Smooth muscle cell (in vitro differentiated cells): ENCODE results near the gene ROR2. TPM values are rescaled to one million over a fixed set of nuclear protein-coding genes. Genes with fewer than 3 reads are reported as not detected.

ENCODE experiments used
- DNase-seq: peaks from one replicate; lab custom pipeline; 2025; ENCODE audit not compliant: unreplicated experiment; lab: John Stamatoyannopoulos, UW
- H2AFZ ChIP-seq: fragments of 200-600 bp; sonication (generic); 2 replicates; pipeline ENCODE4 v1.6.0; 2016; ENCODE audit warnings: antibody characterized with exemption, low read depth, mild to moderate bottlenecking
- H3F3A ChIP-seq: fragments of 200-600 bp; sonication (generic); 2 replicates; pipeline ENCODE4 v1.6.0; 2017; ENCODE audit warnings: antibody characterized with exemption, low read depth
- H3K27ac ChIP-seq: fragments of 200-600 bp; sonication (generic); 2 replicates; pipeline ENCODE4 v1.5.1; 2016; ENCODE audit warnings: low read depth, mild to moderate bottlenecking
- H3K27me3 ChIP-seq: fragments of 200-600 bp; sonication (generic); 2 replicates; pipeline ENCODE4 v1.6.1; 2016; ENCODE audit warnings: low read depth, mild to moderate bottlenecking
- H3K36me3 ChIP-seq: fragments of 200-600 bp; sonication (generic); 2 replicates; pipeline ENCODE4 v1.5.1; 2016; ENCODE audit warnings: low read depth
- H3K4me1 ChIP-seq: fragments of 200-600 bp; sonication (generic); 2 replicates; pipeline ENCODE4 v1.5.1; 2016; ENCODE audit warnings: low read depth
- H3K4me2 ChIP-seq: fragments of 200-600 bp; sonication (generic); 2 replicates; pipeline ENCODE4 v1.6.0; 2016; ENCODE audit warnings: mild to moderate bottlenecking
- H3K4me3 ChIP-seq: fragments of 200-600 bp; sonication (generic); 2 replicates; pipeline ENCODE4 v1.5.1; 2016; ENCODE audit warnings: mild to moderate bottlenecking
- H3K79me2 ChIP-seq: fragments of 200-600 bp; sonication (generic); 2 replicates; pipeline ENCODE4 v1.6.0; 2016; ENCODE audit warnings: low read depth, mild to moderate bottlenecking
- H3K9ac ChIP-seq: fragments of 200-600 bp; sonication (generic); 2 replicates; pipeline ENCODE4 v1.6.0; 2016; ENCODE audit warnings: low read depth
- H3K9me3 ChIP-seq: fragments of 200-600 bp; sonication (generic); replicated peaks from 2 replicates; pipeline ENCODE4 v1.5.1; 2016; ENCODE audit warnings: low read depth
- H4K20me1 ChIP-seq: fragments of 200-600 bp; sonication (generic); 2 replicates; pipeline ENCODE4 v1.6.0; 2016; ENCODE audit warnings: low read depth
- WGBS: methylation state at CpG from one replicate; pipeline ENCODE4 v1.1.7; 2016; ENCODE audit warnings: low lambda C conversion rate; 5-methylcytosine and 5-hydroxymethylcytosine counted together
- polyA plus RNA-seq: library from polyadenylated mRNA; unstranded; fragments of >200 nt; fragmentation: Nextera tagmentation; extraction: Ambion mirVana; gene quantifications from 2 replicates; pipeline ENCODE4 v1.2.1, GENCODE V29; 2016
- total RNA-seq: library from RNA; depleted of rRNA; stranded (reverse); fragments of >200 nt; gene quantifications from 2 replicates; pipeline ENCODE4 v1.2.3, GENCODE V29; 2014
- TF ChIP-seq, protein P1 (sequence below): fragments of 200-600 bp; sonication (generic); IDR thresholded peaks from 2 replicates; pipeline ENCODE4 v1.5.1; 2017; ENCODE audit warnings: borderline replicate concordance, mild to moderate bottlenecking, antibody characterized with exemption; ENCODE audit not compliant: insufficient read depth, poor library complexity, severe bottlenecking

Gene ROR2
- total and polyA plus RNA-seq, 2 experiments from 2014 or later, result 16.7 to 21.7 TPM

DNA sequence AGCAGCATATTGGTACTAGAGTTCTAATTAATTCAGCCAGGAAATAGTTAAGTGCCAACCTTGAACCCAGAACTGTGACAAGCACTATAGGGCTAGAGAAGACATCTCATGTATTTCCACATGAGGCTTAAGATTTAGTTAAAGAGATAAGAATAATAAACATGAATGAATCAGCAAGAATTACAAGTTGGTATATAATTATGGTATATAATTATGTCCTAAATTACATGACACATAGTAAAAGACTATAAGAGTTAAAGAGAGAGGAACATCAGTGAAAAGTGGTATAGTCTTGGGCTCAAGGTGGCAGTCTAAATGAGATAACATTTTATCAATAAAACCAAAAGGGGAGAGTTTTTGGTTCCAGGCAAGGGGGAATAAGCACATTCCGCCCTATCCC lies 303.3 kb downstream of the ROR2 start:
- Histone ChIP-seq H2AFZ (no peak overlapping the region), H3K9me3 (no peaks in the 10 kb centered on the region), H3F3A (no peaks in the 10 kb centered on the region), H4K20me1 (no peaks in the 10 kb centered on the region), H3K79me2 (no peaks in the 10 kb centered on the region), H3K27ac (no peak overlapping the region), H3K27me3 (no peaks in the 10 kb centered on the region), H3K4me2 (no peak overlapping the region), H3K36me3 (no peaks in the 10 kb centered on the region), H3K4me1 (no peaks in the 10 kb centered on the region), H3K4me3 (no peak overlapping the region), H3K9ac (no peak overlapping the region)
- WGBS, result 91% methylated on average over 1 of the region's 1 CpG
- TF ChIP-seq, protein P1, sequence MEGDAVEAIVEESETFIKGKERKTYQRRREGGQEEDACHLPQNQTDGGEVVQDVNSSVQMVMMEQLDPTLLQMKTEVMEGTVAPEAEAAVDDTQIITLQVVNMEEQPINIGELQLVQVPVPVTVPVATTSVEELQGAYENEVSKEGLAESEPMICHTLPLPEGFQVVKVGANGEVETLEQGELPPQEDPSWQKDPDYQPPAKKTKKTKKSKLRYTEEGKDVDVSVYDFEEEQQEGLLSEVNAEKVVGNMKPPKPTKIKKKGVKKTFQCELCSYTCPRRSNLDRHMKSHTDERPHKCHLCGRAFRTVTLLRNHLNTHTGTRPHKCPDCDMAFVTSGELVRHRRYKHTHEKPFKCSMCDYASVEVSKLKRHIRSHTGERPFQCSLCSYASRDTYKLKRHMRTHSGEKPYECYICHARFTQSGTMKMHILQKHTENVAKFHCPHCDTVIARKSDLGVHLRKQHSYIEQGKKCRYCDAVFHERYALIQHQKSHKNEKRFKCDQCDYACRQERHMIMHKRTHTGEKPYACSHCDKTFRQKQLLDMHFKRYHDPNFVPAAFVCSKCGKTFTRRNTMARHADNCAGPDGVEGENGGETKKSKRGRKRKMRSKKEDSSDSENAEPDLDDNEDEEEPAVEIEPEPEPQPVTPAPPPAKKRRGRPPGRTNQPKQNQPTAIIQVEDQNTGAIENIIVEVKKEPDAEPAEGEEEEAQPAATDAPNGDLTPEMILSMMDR, result no peak
- no peak for DNase-seq

DNA sequence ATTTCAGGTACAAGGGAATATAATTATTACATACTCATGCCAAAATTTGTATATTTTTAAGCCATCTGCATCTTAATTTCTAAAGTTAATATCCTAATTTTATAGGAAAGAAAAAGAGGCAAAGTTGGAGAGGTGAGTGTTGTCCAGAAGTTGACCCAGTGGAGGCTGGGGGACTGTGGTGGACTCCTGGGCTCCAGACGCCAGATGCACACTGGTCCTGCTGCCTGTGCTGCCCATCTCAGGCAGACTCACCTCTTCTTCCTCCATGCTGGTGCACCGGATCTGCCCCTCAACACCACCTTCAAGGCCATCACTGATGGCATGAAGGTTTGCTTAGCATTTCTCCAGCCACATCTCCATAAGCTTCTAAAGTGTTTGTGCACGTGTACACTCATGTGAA lies 305.6 kb downstream of the ROR2 start:
- Histone ChIP-seq H3K4me2 (no peak overlapping the region), H3K79me2 (no peaks in the 10 kb centered on the region), H3K9me3 (no peaks in the 10 kb centered on the region), H2AFZ (no peak overlapping the region), H3K4me1 (peaks cover 3% of the 10 kb centered on the region), H3K27ac (no peak overlapping the region), H4K20me1 (no peaks in the 10 kb centered on the region), H3K27me3 (no peaks in the 10 kb centered on the region), H3F3A (no peaks in the 10 kb centered on the region), H3K36me3 (no peaks in the 10 kb centered on the region), H3K9ac (no peak overlapping the region), H3K4me3 (no peak overlapping the region)
- DNase-seq, result no peak
- TF ChIP-seq, protein P1, result no peak
- WGBS, result 98% methylated on average over 3 of the region's 3 CpGs

DNA sequence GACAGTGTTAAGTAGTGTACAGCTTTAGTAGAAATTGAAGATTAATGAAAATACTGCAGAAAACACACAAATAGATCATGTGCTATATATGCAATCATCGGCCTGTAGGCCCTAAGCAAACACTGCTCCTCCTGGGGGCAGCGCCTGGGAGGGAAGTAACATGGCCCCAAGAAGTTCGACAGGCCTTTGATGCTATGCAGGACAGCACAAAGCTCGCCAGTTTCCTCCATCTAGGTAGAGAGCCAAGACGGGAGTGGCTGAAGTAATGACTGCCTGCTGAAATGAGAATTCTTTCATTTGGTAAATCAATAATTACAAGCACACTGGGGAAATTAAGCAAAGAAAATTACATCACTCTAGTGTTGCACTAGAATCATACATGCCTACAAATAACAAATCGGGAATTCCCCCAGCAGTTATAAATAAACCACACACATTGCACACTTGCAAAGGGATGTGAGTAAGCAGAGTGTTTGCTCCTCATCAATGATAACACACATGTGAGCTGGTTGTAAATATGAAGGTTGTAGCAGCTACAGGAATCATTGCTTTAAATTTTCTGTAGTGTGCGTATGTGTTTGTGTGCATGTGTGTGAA lies 306.4 kb downstream of the ROR2 start:
- Histone ChIP-seq H3K36me3 (no peaks in the 10 kb centered on the region), H4K20me1 (no peaks in the 10 kb centered on the region), H3K9ac (no peak overlapping the region), H3K9me3 (no peaks in the 10 kb centered on the region), H3K27ac (no peak overlapping the region), H2AFZ (no peak overlapping the region), H3F3A (no peaks in the 10 kb centered on the region), H3K27me3 (no peaks in the 10 kb centered on the region), H3K4me3 (no peak overlapping the region), H3K4me2 (no peak overlapping the region), H3K79me2 (no peaks in the 10 kb centered on the region), H3K4me1 (peaks cover 3% of the 10 kb centered on the region)
- TF ChIP-seq, protein P1, result no peak
- 57% methylated on average over 7 of the region's 7 CpGs for WGBS
- no peak for DNase-seq

DNA sequence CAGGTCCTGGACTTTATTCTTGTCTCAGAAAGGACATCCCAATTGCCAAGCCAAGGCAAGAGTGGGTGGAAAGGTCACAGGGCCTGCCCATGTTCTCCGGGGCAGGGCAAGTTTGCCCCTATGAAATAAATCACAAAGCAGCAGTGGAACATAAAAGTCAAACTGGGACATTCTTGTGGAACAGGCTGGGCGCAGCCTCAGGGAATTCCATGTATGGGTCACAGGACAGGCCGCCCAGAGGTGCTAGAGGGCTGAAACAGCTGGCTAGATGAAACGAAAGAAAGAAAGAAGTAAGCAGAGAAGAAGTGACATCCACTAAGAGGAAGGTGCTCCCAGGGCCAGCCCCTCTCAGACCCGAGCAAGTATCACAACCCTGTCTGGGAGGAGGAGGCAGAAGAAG lies 307.3 kb downstream of the ROR2 start:
- Histone ChIP-seq H3K36me3 (no peaks in the 10 kb centered on the region), H3F3A (no peaks in the 10 kb centered on the region), H3K79me2 (no peaks in the 10 kb centered on the region), H3K4me2 (no peak overlapping the region), H3K9me3 (no peaks in the 10 kb centered on the region), H3K27me3 (no peaks in the 10 kb centered on the region), H3K4me3 (no peak overlapping the region), H4K20me1 (no peaks in the 10 kb centered on the region), H3K27ac (no peak overlapping the region), H2AFZ (no peak overlapping the region), H3K4me1 (peaks cover 3% of the 10 kb centered on the region), H3K9ac (no peak overlapping the region)
- WGBS, result 70% methylated on average over 5 of the region's 5 CpGs
- TF ChIP-seq, protein P1, result no peak
- no peak for DNase-seq
